CD14-positive monocyte (primary cell): ENCODE measurements around the gene NSMF. TPM values are rescaled to one million over a fixed set of nuclear protein-coding genes. Genes with fewer than 3 reads are reported as not detected.
A peak's percentile ranks its signal among the peaks of the same experiment; 100 is the strongest.

Experiments used
- DNase-seq, 3 donors: peaks; one replicate each; pipeline ENCODE4 v3.0.0-alpha.2; 2011 to 2022
- H2AFZ ChIP-seq: 2 replicates; pipeline ENCODE4 v1.6.0; 2012; ENCODE audit warnings: mild to moderate bottlenecking, low read depth, low read length, inconsistent platforms; ENCODE audit not compliant: insufficient read depth, poor library complexity, severe bottlenecking
- H3K27ac ChIP-seq, 2 donors: 1 replicate in 1 of 2; 2 replicates in 1 of 2; pipeline ENCODE4 v1.5.1; 2012 to 2013; ENCODE audit warnings: low read length in 2 of 2, control low read depth in 1 of 2, inconsistent platforms in 1 of 2, low read depth in 1 of 2, mild to moderate bottlenecking in 1 of 2
- H3K27me3 ChIP-seq, 2 donors: one replicate each; pipeline versions ENCODE4 v1.6.0 to v1.6.1; 2011 to 2013; ENCODE audit warnings: low read length in 2 of 2; ENCODE audit not compliant: control insufficient read depth in 2 of 2, insufficient read depth in 2 of 2
- H3K36me3 ChIP-seq, 2 donors: replicated peaks in 1 of 2; 1 replicate in 1 of 2; 2 replicates in 1 of 2; pipeline versions ENCODE4 v1.5.1 to v1.6.1; 2012 to 2013; ENCODE audit warnings: low read length in 2 of 2, control low read depth in 1 of 2, inconsistent platforms in 1 of 2, mild to moderate bottlenecking in 1 of 2; ENCODE audit not compliant: insufficient read depth in 2 of 2, control insufficient read depth in 1 of 2
- H3K4me1 ChIP-seq, 2 donors: 1 replicate in 1 of 2; 2 replicates in 1 of 2; pipeline versions ENCODE4 v1.5.1 to v1.6.1; 2012 to 2013; ENCODE audit warnings: low read length in 2 of 2, control low read depth in 1 of 2, inconsistent platforms in 1 of 2, mild to moderate bottlenecking in 1 of 2, moderate library complexity in 1 of 2; ENCODE audit not compliant: insufficient read depth in 2 of 2, control insufficient read depth in 1 of 2
- H3K4me2 ChIP-seq: replicated peaks from 2 replicates; pipeline ENCODE3; 2012; ENCODE audit warnings: low read length, moderate library complexity, mild to moderate bottlenecking; ENCODE audit not compliant: poor library complexity, severe bottlenecking; ENCODE audit errors: extremely low read depth
- H3K4me3 ChIP-seq, 3 experiments: fragments of 200-600 bp in 1 of 3; sonication (generic) in 1 of 3; replicated peaks in 1 of 3; 1 replicate in 2 of 3; 2 replicates in 1 of 3; pipeline ENCODE4 v1.5.1; 2011 to 2013; ENCODE audit warnings: low read length in 3 of 3, mild to moderate bottlenecking in 3 of 3, control low read depth in 2 of 3, low read depth in 2 of 3, inconsistent platforms in 1 of 3, moderate library complexity in 1 of 3
- H3K79me2 ChIP-seq: 2 replicates; pipeline ENCODE4 v1.6.0; 2012; ENCODE audit warnings: mild to moderate bottlenecking, control low read depth, inconsistent platforms, low read length, moderate library complexity; ENCODE audit not compliant: insufficient read depth
- H3K9ac ChIP-seq: 2 replicates; pipeline ENCODE4 v1.6.0; 2017; ENCODE audit warnings: low read length, mild to moderate bottlenecking; ENCODE audit not compliant: insufficient read depth, poor library complexity, severe bottlenecking
- H3K9me3 ChIP-seq, 2 donors: replicated peaks in 1 of 2; 1 replicate in 1 of 2; 2 replicates in 1 of 2; pipeline versions ENCODE4 v1.5.1 to v1.6.1; 2012 to 2013; ENCODE audit warnings: low read length in 2 of 2, control low read depth in 1 of 2; ENCODE audit not compliant: control insufficient read depth in 1 of 2, insufficient read depth in 1 of 2
- H4K20me1 ChIP-seq: 2 replicates; pipeline ENCODE4 v1.6.0; 2012; ENCODE audit warnings: mild to moderate bottlenecking, low read length, control low read depth, moderate library complexity; ENCODE audit not compliant: insufficient read depth
- H3K27ac Mint-ChIP-seq, 7 donors: one replicate each; pipeline ENCODE4 v1.8.0; 2020; ENCODE audit warnings: mild to moderate bottlenecking in 7 of 7, mixed read lengths in 7 of 7, moderate library complexity in 6 of 7, inconsistent platforms in 2 of 7
- H3K27me3 Mint-ChIP-seq, 3 donors: one replicate each; pipeline ENCODE4 v1.8.0; 2021 to 2022; ENCODE audit warnings: low read depth in 3 of 3, mild to moderate bottlenecking in 3 of 3, mixed read lengths in 3 of 3, moderate library complexity in 3 of 3, inconsistent platforms in 1 of 3
- H3K36me3 Mint-ChIP-seq, 2 donors: one replicate each; pipeline ENCODE4 v1.8.0; 2020; ENCODE audit warnings: mixed read lengths in 2 of 2, inconsistent platforms in 1 of 2, mild to moderate bottlenecking in 1 of 2
- H3K4me1 Mint-ChIP-seq: one replicate; pipeline ENCODE4 v1.8.0; 2020; ENCODE audit warnings: mild to moderate bottlenecking, mixed read lengths
- H3K4me3 Mint-ChIP-seq, 2 donors: one replicate each; pipeline ENCODE4 v1.8.0; 2020; ENCODE audit warnings: mild to moderate bottlenecking in 2 of 2, mixed read lengths in 2 of 2, moderate library complexity in 1 of 2
- H3K9me3 Mint-ChIP-seq, 7 donors: one replicate each; pipeline ENCODE4 v1.8.0; 2020 to 2022; ENCODE audit warnings: mixed read lengths in 7 of 7, mild to moderate bottlenecking in 6 of 7, moderate library complexity in 6 of 7, inconsistent platforms in 2 of 7
- WGBS: methylation state at CpG from one replicate; pipeline ENCODE4 v1.1.5; 2013; ENCODE audit warnings: missing lambda C conversion rate; ENCODE audit not compliant: insufficient coverage; 5-methylcytosine and 5-hydroxymethylcytosine counted together
- intact Hi-C, 2 donors: fragments of 100-400 bp; cut with micrococcal nuclease; formaldehyde crosslinking; loops; one replicate each; pipeline versions ENCODE4 v1.15.0 to v1.15.1; 2023
- polyA plus RNA-seq, 3 donors: library from polyadenylated mRNA; depleted of rRNA in 1 of 3; unstranded in 2 of 3; stranded (reverse) in 1 of 3; fragments of 300-500 nt in 2 of 3; fragments of >200 nt in 1 of 3; fragmentation: Illumina TruSeq in 2 of 3; gene quantifications; 1 replicate in 2 of 3; 2 replicates in 1 of 3; pipeline ENCODE4 v1.2.3, GENCODE V29; 2012 to 2021
- TF ChIP-seq, protein P1 (sequence below): fragments of 200-600 bp; IDR thresholded peaks from one replicate; pipeline ENCODE4 v1.8.0; 2022; ENCODE audit warnings: antibody characterized with exemption, mild to moderate bottlenecking

NSMF gene
- polyA plus RNA-seq, 3 donors, result 4.6 to 68.4 (median 5.3) TPM

DNA sequence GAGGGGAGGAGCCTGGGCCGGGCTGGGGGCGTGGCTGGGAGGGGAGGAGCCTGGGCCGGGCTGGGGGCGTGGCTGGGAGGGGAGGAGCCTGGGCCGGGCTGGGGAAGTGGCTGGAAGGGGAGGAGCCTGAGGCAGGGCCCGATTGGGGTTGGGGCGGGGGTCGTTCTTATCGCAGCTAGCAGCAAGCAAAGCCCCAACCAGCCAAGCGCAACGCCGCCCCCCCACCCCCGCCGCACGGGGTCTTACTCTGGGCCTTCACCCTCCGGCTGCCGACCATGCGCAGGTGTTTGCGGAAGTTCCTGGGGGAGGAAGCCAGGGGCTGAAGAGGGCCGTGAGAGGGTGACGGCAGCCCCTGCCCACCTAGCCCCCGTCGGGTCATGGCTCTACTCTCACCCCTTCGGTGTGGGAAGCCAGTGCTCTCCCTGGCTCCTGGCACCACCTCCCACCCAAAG is 5.0 kb downstream of the NSMF start:
- WGBS, result 0% methylated on average over 15 of the region's 24 CpGs
- no peaks in the 10 kb centered on the region for H3K27me3 ChIP-seq
- peak overlapping the region; percentile 58 to 83 for H3K27ac ChIP-seq
- peaks cover 15 to 23% of the 10 kb centered on the region in 2 donors for H3K36me3 Mint-ChIP-seq
- H3K4me1 ChIP-seq, result peaks cover 56 to 70% of the 10 kb centered on the region in 2 donors
- no peaks in the 10 kb centered on the region for H3K9me3 ChIP-seq
- no peaks in the 10 kb centered on the region for H3K27me3 Mint-ChIP-seq
- intact Hi-C loops, result loop anchor here in 1 of 2 donors (1.0 kb wide), 1 partner anchor 31 kb away; the partner anchor contains the start of genes EXD3 and NOXA1
- peak overlapping the region; percentile 84 for H3K4me2 ChIP-seq
- H3K9ac ChIP-seq, result peak overlapping the region; percentile 75
- peaks cover 12 to 13% of the 10 kb centered on the region in 2 donors for H3K36me3 ChIP-seq
- H3K27ac Mint-ChIP-seq, result peak overlapping the region; percentile 83 to 95 (median 87)
- peak overlapping the region; percentile 48 to 83 (median 69) for H3K4me3 ChIP-seq
- H2AFZ ChIP-seq, result peak overlapping the region; percentile 62
- peaks cover 25% of the 10 kb centered on the region for H3K4me1 Mint-ChIP-seq
- no peaks in the 10 kb centered on the region for H4K20me1 ChIP-seq
- H3K9me3 Mint-ChIP-seq, result peaks cover 0 to 6% (median 0%) of the 10 kb centered on the region in 7 donors
- no peaks in the 10 kb centered on the region for H3K79me2 ChIP-seq
- H3K4me3 Mint-ChIP-seq, result peak overlapping the region; percentile 82 to 91
- DNase-seq, result peak; percentile 46 to 63 (median 52)
- TF ChIP-seq, protein P1, sequence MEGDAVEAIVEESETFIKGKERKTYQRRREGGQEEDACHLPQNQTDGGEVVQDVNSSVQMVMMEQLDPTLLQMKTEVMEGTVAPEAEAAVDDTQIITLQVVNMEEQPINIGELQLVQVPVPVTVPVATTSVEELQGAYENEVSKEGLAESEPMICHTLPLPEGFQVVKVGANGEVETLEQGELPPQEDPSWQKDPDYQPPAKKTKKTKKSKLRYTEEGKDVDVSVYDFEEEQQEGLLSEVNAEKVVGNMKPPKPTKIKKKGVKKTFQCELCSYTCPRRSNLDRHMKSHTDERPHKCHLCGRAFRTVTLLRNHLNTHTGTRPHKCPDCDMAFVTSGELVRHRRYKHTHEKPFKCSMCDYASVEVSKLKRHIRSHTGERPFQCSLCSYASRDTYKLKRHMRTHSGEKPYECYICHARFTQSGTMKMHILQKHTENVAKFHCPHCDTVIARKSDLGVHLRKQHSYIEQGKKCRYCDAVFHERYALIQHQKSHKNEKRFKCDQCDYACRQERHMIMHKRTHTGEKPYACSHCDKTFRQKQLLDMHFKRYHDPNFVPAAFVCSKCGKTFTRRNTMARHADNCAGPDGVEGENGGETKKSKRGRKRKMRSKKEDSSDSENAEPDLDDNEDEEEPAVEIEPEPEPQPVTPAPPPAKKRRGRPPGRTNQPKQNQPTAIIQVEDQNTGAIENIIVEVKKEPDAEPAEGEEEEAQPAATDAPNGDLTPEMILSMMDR, result no peak

DNA sequence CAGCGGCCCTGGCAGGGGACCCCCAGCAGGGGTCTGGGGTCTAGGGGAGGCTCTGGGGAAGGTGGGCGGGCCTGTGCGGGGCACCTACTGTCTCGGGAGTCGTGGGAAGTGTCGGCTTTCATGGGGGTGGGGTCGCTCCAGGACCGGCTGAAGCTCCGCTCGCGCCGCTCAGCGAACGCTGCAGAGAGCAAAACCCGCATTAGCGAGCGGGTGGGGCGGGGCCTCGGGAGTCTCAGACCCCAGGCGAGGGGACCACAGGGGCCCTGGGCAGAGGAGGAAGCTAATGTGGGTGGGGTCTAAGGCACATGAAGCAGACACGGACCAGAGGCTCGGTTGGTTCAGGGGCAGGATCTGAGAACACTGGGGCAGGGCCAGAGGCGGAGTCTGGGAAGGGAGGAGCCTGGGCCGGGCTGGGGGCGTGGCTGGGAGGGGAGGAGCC is 5.5 kb downstream of the NSMF start:
- H3K36me3 Mint-ChIP-seq, result peaks cover 16 to 27% of the 10 kb centered on the region in 2 donors
- H3K4me2 ChIP-seq, result peak overlapping the region; percentile 84

More for the DNA sequence above, 5.5 kb downstream of the NSMF start:
- H3K27ac Mint-ChIP-seq, result peak overlapping the region; percentile 49 to 91 (median 89)
- Histone ChIP-seq H4K20me1 (no peaks in the 10 kb centered on the region), H3K4me1 (peaks cover 56 to 71% of the 10 kb centered on the region in 2 donors), H3K9ac (peak overlapping the region; percentile 51), H3K27ac (peak overlapping the region in 1 of 2 donors; percentile 76), H2AFZ (no peak overlapping the region), H3K4me3 (peak overlapping the region; percentile 10 to 77 (median 40)), H3K36me3 (peaks cover 16% of the 10 kb centered on the region in 2 donors), H3K79me2 (no peaks in the 10 kb centered on the region), H3K27me3 (no peaks in the 10 kb centered on the region), H3K9me3 (no peaks in the 10 kb centered on the region)
- H3K27me3 Mint-ChIP-seq, result peaks cover 0 to under 1% (median 0%) of the 10 kb centered on the region in 3 donors
- WGBS, result 16% methylated on average over 23 of the region's 25 CpGs
- H3K4me1 Mint-ChIP-seq, result peaks cover 25% of the 10 kb centered on the region
- peak overlapping the region; percentile 75 to 83 for H3K4me3 Mint-ChIP-seq
- intact Hi-C loops, result loop anchor here in 1 of 2 donors (1.0 kb wide), 1 partner anchor 30 kb away; the partner anchor contains the start of genes EXD3 and NOXA1
- H3K9me3 Mint-ChIP-seq, result peaks cover 0 to 6% (median 0%) of the 10 kb centered on the region in 7 donors
- TF ChIP-seq, protein P1, result no peak
- peak; percentile 79 to 86 (median 85) for DNase-seq
